H1 (cell line): Measurements from ENCODE around the gene ZNF180. TPM values are rescaled to one million over a fixed set of nuclear protein-coding genes. Genes with fewer than 3 reads are reported as not detected.

Experiments used
- CTCF ChIA-PET: fragments of 300-600 bp; sonication (Branson Sonifier 250); formaldehyde crosslinking; loops from one replicate; lab custom pipeline; 2021; ENCODE audit not compliant: partially characterized antibody; lab: Charles Lee
- POLR2A ChIA-PET: fragments of 300-600 bp; sonication (Branson Sonifier 250); formaldehyde crosslinking; loops from one replicate; lab custom pipeline; 2021; ENCODE audit warnings: inconsistent platforms; ENCODE audit not compliant: partially characterized antibody; lab: Charles Lee
- DNase-seq, 2 experiments: peaks; one replicate each; pipeline versions ENCODE4 v3.0.0 to v3.0.0-alpha.2; 2010 to 2022; ENCODE audit warnings: low spot score in 2 of 2, low read depth in 1 of 2, mixed read lengths in 1 of 2
- FAIRE-seq: peaks from 2 replicates; lab custom pipeline; 2011; peaks lifted over from hg19 to GRCh38; lab: Jason Lieb, UNC
- H2AFZ ChIP-seq: 2 replicates; pipeline ENCODE4 v1.8.1; 2012; ENCODE audit warnings: low read length, inconsistent platforms
- H2AK5ac ChIP-seq: 2 replicates; pipeline ENCODE4 v1.6.1; 2013; ENCODE audit warnings: low read depth, low read length
- H2BK120ac ChIP-seq: replicated peaks from 2 replicates; pipeline ENCODE3; 2013; ENCODE audit warnings: low read depth, low read length, inconsistent platforms
- H2BK12ac ChIP-seq: 2 replicates; pipeline ENCODE4 v1.6.1; 2013; ENCODE audit warnings: low read depth, low read length
- H2BK15ac ChIP-seq: 2 replicates; pipeline ENCODE4 v1.6.1; 2013; ENCODE audit warnings: low read length
- H2BK20ac ChIP-seq: 2 replicates; pipeline ENCODE4 v1.6.1; 2013; ENCODE audit warnings: low read length
- H2BK5ac ChIP-seq: 2 replicates; pipeline ENCODE4 v1.6.1; 2013; ENCODE audit warnings: low read depth, low read length
- H3K14ac ChIP-seq: 2 replicates; pipeline ENCODE4 v1.6.1; 2013; ENCODE audit warnings: inconsistent platforms; ENCODE audit not compliant: insufficient read length
- H3K18ac ChIP-seq: 2 replicates; pipeline ENCODE4 v1.6.1; 2013; ENCODE audit warnings: low read length; ENCODE audit errors: extremely low read depth
- H3K23ac ChIP-seq: 2 replicates; pipeline ENCODE4 v1.6.1; 2013; ENCODE audit warnings: inconsistent platforms; ENCODE audit not compliant: insufficient read length
- H3K23me2 ChIP-seq: 2 replicates; pipeline ENCODE4 v1.6.1; 2013; ENCODE audit warnings: low read depth, low read length
- H3K27ac ChIP-seq: 2 replicates; pipeline ENCODE4 v1.6.1; 2011; ENCODE audit warnings: low read depth, low read length, inconsistent platforms
- H3K27me3 ChIP-seq, 4 experiments: replicated peaks in 1 of 4; 1 replicate in 1 of 4; 2 replicates in 3 of 4; pipeline versions ENCODE4 v1.6.1 to v1.8.1; 2011 to 2013; ENCODE audit warnings: low read length in 3 of 4, mild to moderate bottlenecking in 3 of 4, inconsistent platforms in 2 of 4, mixed read lengths in 2 of 4, moderate library complexity in 1 of 4; ENCODE audit not compliant: control insufficient read depth in 3 of 4, insufficient read depth in 3 of 4; ENCODE audit errors: extremely low read depth in 1 of 4
- H3K36me3 ChIP-seq, 4 experiments: 2 replicates each; pipeline versions ENCODE4 v1.6.1 to v1.8.1; 2011 to 2013; ENCODE audit warnings: mild to moderate bottlenecking in 4 of 4, low read length in 3 of 4, moderate library complexity in 2 of 4, control low read depth in 1 of 4, inconsistent platforms in 1 of 4; ENCODE audit not compliant: insufficient read depth in 4 of 4, control insufficient read depth in 2 of 4
- H3K4ac ChIP-seq: replicated peaks from 2 replicates; pipeline ENCODE3; 2013; ENCODE audit warnings: low read length, low read depth, mixed read lengths, inconsistent platforms; ENCODE audit not compliant: insufficient read length
- H3K4me1 ChIP-seq, 4 experiments: replicated peaks in 1 of 4; 1 replicate in 1 of 4; 2 replicates in 3 of 4; pipeline versions ENCODE4 v1.6.1 to v1.8.1; 2011 to 2013; ENCODE audit warnings: low read length in 3 of 4, inconsistent platforms in 2 of 4, mixed read lengths in 1 of 4; ENCODE audit not compliant: insufficient read depth in 4 of 4, control insufficient read depth in 3 of 4
- H3K4me2 ChIP-seq, 2 experiments: 2 replicates each; pipeline versions ENCODE4 v1.6.1 to v1.8.1; 2011 to 2013; ENCODE audit warnings: low read depth in 2 of 2, low read length in 2 of 2, control low read depth in 1 of 2, inconsistent platforms in 1 of 2, mild to moderate bottlenecking in 1 of 2; ENCODE audit not compliant: insufficient read depth in 1 of 2
- H3K4me3 ChIP-seq, 4 experiments: fragments of 200-600, 300-600 bp in 1 of 4; sonication (generic), shearing (Covaris generic), sonication (Bioruptor Twin) in 1 of 4; 2 replicates each; pipeline versions ENCODE4 v1.5.1 to v1.8.1; 2011 to 2016; ENCODE audit warnings: low read length in 4 of 4, low read depth in 3 of 4, control low read depth in 2 of 4, inconsistent platforms in 2 of 4, mild to moderate bottlenecking in 2 of 4, mixed read lengths in 1 of 4, moderate library complexity in 1 of 4; ENCODE audit not compliant: insufficient read depth in 2 of 4; ENCODE audit errors: extremely low read depth in 1 of 4
- H3K56ac ChIP-seq: replicated peaks from 2 replicates; pipeline ENCODE3; 2013; ENCODE audit warnings: low read depth, mild to moderate bottlenecking, mixed read lengths, low read length, inconsistent platforms; ENCODE audit not compliant: insufficient read length
- H3K79me1 ChIP-seq: 2 replicates; pipeline ENCODE4 v1.6.1; 2013; ENCODE audit warnings: low read depth, low read length, control low read depth
- H3K79me2 ChIP-seq, 2 experiments: 2 replicates each; pipeline versions ENCODE4 v1.6.1 to v1.8.1; 2012 to 2013; ENCODE audit warnings: low read length in 2 of 2, mild to moderate bottlenecking in 2 of 2, inconsistent platforms in 1 of 2; ENCODE audit not compliant: insufficient read depth in 2 of 2, control insufficient read depth in 1 of 2
- H3K9ac ChIP-seq, 4 experiments: replicated peaks in 1 of 4; 1 replicate in 1 of 4; 2 replicates in 3 of 4; pipeline versions ENCODE4 v1.6.1 to v1.8.1; 2011 to 2013; ENCODE audit warnings: low read depth in 3 of 4, low read length in 3 of 4, control low read depth in 2 of 4, mild to moderate bottlenecking in 2 of 4, moderate library complexity in 2 of 4, inconsistent platforms in 1 of 4; ENCODE audit errors: extremely low read depth in 1 of 4
- H3K9me3 ChIP-seq, 2 experiments: 2 replicates each; pipeline versions ENCODE4 v1.6.1 to v1.8.1; 2012 to 2013; ENCODE audit warnings: mild to moderate bottlenecking in 2 of 2, moderate library complexity in 2 of 2, control low read depth in 1 of 2, inconsistent platforms in 1 of 2, low read depth in 1 of 2, low read length in 1 of 2, mixed read lengths in 1 of 2; ENCODE audit not compliant: insufficient read depth in 2 of 2
- H4K20me1 ChIP-seq, 2 experiments: replicated peaks in 1 of 2; 2 replicates each; pipeline versions ENCODE3 to v1.8.1; 2011 to 2013; ENCODE audit warnings: inconsistent platforms in 2 of 2, low read length in 2 of 2, mild to moderate bottlenecking in 1 of 2; ENCODE audit not compliant: insufficient read depth in 2 of 2, control insufficient read depth in 1 of 2
- H4K5ac ChIP-seq: 2 replicates; pipeline ENCODE4 v1.6.1; 2013; ENCODE audit warnings: low read length, low read depth, mixed read lengths, inconsistent platforms; ENCODE audit not compliant: insufficient read length
- H4K8ac ChIP-seq: 2 replicates; pipeline ENCODE4 v1.8.0; 2013; ENCODE audit warnings: mild to moderate bottlenecking, moderate library complexity, low read length, inconsistent platforms; ENCODE audit not compliant: insufficient read depth; ENCODE audit errors: extremely low read depth
- H4K91ac ChIP-seq: replicated peaks from 2 replicates; pipeline ENCODE3; 2013; ENCODE audit warnings: low read length, mixed read lengths, inconsistent platforms; ENCODE audit not compliant: insufficient read length
- CHD2 ChIP-seq: IDR thresholded peaks from 2 replicates; pipeline ENCODE4 v1.6.1; 2012; ENCODE audit warnings: low read length, improper control_type of control experiment
- KDM1A ChIP-seq: fragments of 200-600, 300-600 bp; sonication (generic); IDR thresholded peaks from 2 replicates; pipeline ENCODE4 v1.7.1; 2016; ENCODE audit warnings: mild to moderate bottlenecking, low read length, borderline replicate concordance
- KDM5A ChIP-seq: fragments of 200-600 bp; IDR thresholded peaks from 2 replicates; pipeline ENCODE4 v1.7.1; 2012; ENCODE audit warnings: mild to moderate bottlenecking, low read length, inconsistent platforms, mixed read lengths
- POLR2A ChIP-seq, 2 experiments: IDR thresholded peaks; 1 replicate in 1 of 2; 2 replicates in 1 of 2; pipeline ENCODE4 v1.6.1; 2011; ENCODE audit warnings: low read depth in 2 of 2, low read length in 2 of 2, mild to moderate bottlenecking in 2 of 2; ENCODE audit errors: control extremely low read depth in 1 of 2
- RFX5 ChIP-seq: IDR thresholded peaks from 2 replicates; pipeline ENCODE4 v1.6.1; 2011; ENCODE audit warnings: low read depth, low read length, improper control_type of control experiment, borderline replicate concordance
- SRF ChIP-seq: IDR thresholded peaks from 2 replicates; pipeline ENCODE4 v1.6.1; 2011; ENCODE audit warnings: mild to moderate bottlenecking, low read depth, low read length, moderate library complexity
- TAF7 ChIP-seq: optimal IDR thresholded peaks from 2 replicates; pipeline ENCODE3; 2011; ENCODE audit warnings: low read depth, mild to moderate bottlenecking, inconsistent platforms, low read length, moderate library complexity, borderline replicate concordance
- WGBS, 2 experiments: shearing (Covaris generic) in 1 of 2; methylation state at CpG; one replicate each; pipeline versions ENCODE4 v1.1.6 to v1.1.7; 2013 to 2015; ENCODE audit warnings: low lambda C conversion rate in 2 of 2, mixed read lengths in 2 of 2, inconsistent platforms in 1 of 2, low coverage in 1 of 2, missing lambda C conversion rate in 1 of 2; ENCODE audit not compliant: insufficient replicate concordance in 2 of 2, insufficient coverage in 1 of 2, insufficient read length in 1 of 2; ENCODE audit errors: extremely low coverage in 1 of 2, missing lambda C conversion rate in 1 of 2; 5-methylcytosine and 5-hydroxymethylcytosine counted together
- polyA plus RNA-seq, 7 experiments: library from polyadenylated mRNA; depleted of rRNA in 3 of 7; stranded (reverse) in 5 of 7; unstranded in 2 of 7; fragments of >200 nt in 5 of 7; fragments of 200-250 nt in 2 of 7; gene quantifications; 1 replicate in 5 of 7; 2 replicates in 1 of 7; 4 replicates in 1 of 7; pipeline versions ENCODE4 v1.2.1 to v1.2.3, GENCODE V29; 2011 to 2013; ENCODE audit warnings: missing spikeins in 2 of 7, mixed read lengths in 2 of 7
- total RNA-seq: library from RNA; stranded (reverse); fragmentation: NEBNext Ultra II Directional; extraction: Animal tissue kit (Norgen Biotek cat#: 25700); gene quantifications from 2 replicates; pipeline ENCODE4 v1.2.1, GENCODE V29; 2021
- TF ChIP-seq, protein P1 (sequence below): IDR thresholded peaks from 2 replicates; pipeline ENCODE4 v1.6.1; 2012; ENCODE audit warnings: inconsistent platforms

ZNF180 gene
- total and polyA plus RNA-seq, 2 of the 8 experiments (the other 6 are each of a cell fraction or from before 2014, with no cell fraction given) = 1.3 to 8.5 TPM

DNA sequence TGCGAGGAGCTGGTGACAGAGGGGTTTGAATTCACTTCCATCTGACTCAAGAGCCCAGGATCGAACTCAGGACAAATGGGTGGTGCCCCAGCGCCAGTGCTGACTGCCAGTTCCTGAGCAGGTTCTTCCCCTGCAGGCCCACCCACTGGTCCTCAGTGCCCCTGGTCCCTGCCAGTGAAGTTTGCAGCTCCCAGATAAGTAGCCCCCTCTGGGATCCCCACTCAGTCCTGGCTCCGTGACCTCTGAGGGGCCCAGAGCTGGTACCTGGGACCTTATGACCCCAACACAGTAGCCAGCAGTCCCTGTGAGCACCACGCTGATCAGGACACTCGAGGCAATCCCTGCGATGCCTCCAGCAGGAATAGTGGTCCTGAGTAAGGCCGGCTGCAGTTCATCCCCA lies 40.4 kb upstream of the ZNF180 start:
- H4K91ac ChIP-seq = no peak overlapping the region
- H2BK20ac ChIP-seq = no peak overlapping the region
- POLR2A ChIA-PET = no interaction called here
- H2BK5ac ChIP-seq = no peak overlapping the region
- H2BK12ac ChIP-seq = no peak overlapping the region
- no peak overlapping the region for H3K4me3 ChIP-seq
- no peaks in the 10 kb centered on the region for H3K27me3 ChIP-seq
- H3K23me2 ChIP-seq = peaks cover 6% of the 10 kb centered on the region; the same call in 1 of the 2 replicates
- peaks cover 40 to 58% of the 10 kb centered on the region in 2 experiments for H3K9me3 ChIP-seq
- 75% methylated on average over 8 of the region's 8 CpGs; no CpG with 5 or more reads in 1 of the 2 experiments for WGBS, 2 experiments
- no peak overlapping the region for H3K56ac ChIP-seq
- FAIRE-seq (no peak), DNase-seq (no peak)
- H3K4me2 ChIP-seq = no peak overlapping the region
- no peaks in the 10 kb centered on the region for H3K36me3 ChIP-seq
- H3K27ac ChIP-seq = no peak overlapping the region
- H3K4ac ChIP-seq = no peak overlapping the region
- no peak overlapping the region for H4K8ac ChIP-seq
- H3K18ac ChIP-seq = no peak overlapping the region
- H4K5ac ChIP-seq = no peak overlapping the region
- CTCF ChIA-PET = interaction anchor here (1.0 to 1.6 kb wide), 2 partner anchors 8 to 116 kb away, joined by 4 to 5 read pairs; no protein-coding TSS in a partner anchor
- H2AFZ ChIP-seq = no peak overlapping the region
- no peak overlapping the region for H2BK15ac ChIP-seq
- no peaks in the 10 kb centered on the region for H4K20me1 ChIP-seq
- H3K9ac ChIP-seq = no peak overlapping the region
- no peak overlapping the region for H3K14ac ChIP-seq
- H3K79me2 ChIP-seq = no peaks in the 10 kb centered on the region
- H2AK5ac ChIP-seq = no peak overlapping the region
- no peaks in the 10 kb centered on the region for H3K79me1 ChIP-seq
- no peak overlapping the region for H2BK120ac ChIP-seq
- H3K4me1 ChIP-seq = no peaks in the 10 kb centered on the region; a peak in 1 of 7 replicates
- H3K23ac ChIP-seq = no peak overlapping the region
- TF ChIP-seq TAF7 = no peak
- no peak for TF ChIP-seq KDM1A
- TF ChIP-seq, protein P1, sequence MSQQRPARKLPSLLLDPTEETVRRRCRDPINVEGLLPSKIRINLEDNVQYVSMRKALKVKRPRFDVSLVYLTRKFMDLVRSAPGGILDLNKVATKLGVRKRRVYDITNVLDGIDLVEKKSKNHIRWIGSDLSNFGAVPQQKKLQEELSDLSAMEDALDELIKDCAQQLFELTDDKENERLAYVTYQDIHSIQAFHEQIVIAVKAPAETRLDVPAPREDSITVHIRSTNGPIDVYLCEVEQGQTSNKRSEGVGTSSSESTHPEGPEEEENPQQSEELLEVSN = no peak
- no peak for TF ChIP-seq CHD2
- TF ChIP-seq POLR2A (IDR thresholded peaks at IDR 0.05; ENCODE audit: control extremely low read depth in 1 of 2, low read depth in 2 of 2, low read length in 2 of 2) = no peak
- no peak for TF ChIP-seq KDM5A
- TF ChIP-seq RFX5 = no peak
- TF ChIP-seq SRF = no peak
